GM21529 (cell line): ENCODE data around the gene ARMC3.

ENCODE experiments used
- ATAC-seq: cut with Tn5 transposase; IDR thresholded peaks from one replicate; pipeline ENCODE4 v1.9.1; 2021; ENCODE audit not compliant: unreplicated experiment

Gene ARMC3

GRCh38 chr10:22988581-22989360, 60.9 kb downstream of the ARMC3 start:
- peak; percentile 63 for ATAC-seq

DNA sequence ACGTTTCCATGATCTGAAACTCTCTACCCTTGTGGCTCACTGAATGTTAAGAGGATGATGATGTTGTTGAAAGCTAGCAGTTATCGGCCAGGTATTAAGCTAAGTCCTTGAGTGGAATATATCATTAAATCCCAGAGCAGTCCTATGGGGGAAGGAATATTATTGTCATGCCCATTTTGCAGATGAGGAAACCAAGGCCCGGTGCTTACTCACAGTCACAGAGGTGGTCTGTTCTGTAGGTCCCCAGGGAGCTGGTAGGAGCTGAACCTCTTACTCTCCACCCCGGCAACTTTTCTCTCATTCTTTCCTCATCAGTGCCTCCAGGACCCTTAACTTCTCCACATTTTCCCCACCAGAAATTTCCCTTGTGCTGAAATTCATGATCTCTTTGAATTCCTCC, 62.6 kb downstream of the ARMC3 start:
- no peak for ATAC-seq

DNA sequence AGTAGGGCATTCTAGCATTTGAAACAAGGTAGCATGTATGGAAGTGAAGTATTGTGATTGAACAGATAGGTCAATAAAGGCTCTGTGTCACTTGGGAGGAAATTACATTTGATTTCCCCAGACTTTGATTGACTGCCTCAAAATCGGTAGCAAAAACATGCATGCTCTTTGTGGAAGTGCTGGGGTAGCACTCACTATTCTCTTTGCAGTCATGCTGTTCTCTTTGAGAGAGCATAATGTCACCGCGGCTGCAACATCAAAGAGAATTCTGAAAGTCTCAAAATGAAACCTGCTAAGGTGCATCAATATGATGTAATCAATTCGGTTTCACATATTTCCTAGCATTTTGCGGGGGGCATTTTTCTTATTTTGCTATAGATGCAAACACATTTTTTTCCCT, 64.2 kb downstream of the ARMC3 start:
- ATAC-seq, result peak; percentile 50

- ATAC-seq, result no peak
Observed at GRCh38 chr10:22992621-22993020, 64.8 kb downstream of the ARMC3 start.

DNA sequence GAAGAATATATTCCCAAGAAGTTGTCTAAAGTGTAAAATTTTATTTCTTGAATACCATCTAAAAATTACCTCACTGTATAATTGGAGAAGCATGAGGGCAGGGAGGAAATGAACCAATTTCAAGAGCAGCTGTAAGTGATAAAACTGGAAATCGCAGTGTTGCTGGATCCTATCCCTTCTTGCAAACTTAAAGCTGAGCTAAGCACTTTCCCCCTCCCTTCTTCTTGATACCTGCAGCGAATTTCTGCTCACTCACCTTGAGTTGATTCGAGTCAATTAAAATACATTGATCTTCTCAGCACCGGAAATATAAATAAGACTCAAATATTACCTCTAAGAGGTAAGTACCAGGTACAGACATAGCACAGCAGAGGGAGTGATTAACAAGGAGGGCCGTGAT, 65.5 kb downstream of the ARMC3 start:
- no peak for ATAC-seq

DNA sequence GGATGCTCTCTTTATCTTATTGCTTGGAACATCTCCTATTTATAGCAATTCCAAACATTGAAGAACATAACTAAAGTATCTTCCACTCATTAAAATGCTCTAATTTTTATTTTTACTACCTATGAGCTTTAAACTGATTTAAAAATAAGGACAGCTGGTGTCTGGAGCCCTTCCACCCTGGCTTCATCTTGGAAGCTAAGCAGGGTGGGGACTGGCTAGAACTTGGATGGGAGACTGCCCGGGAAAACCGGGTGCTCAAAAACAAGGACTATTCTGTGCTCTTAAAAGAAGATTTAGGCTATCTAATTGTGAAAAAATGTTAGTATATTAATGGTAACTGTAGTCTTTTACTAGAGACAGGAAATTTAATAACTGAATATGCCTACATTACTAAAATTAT, 69.2 kb downstream of the ARMC3 start:
- no peak for ATAC-seq

- ATAC-seq, result no peak
Observed at GRCh38 chr10:22998091-22998490, 70.2 kb downstream of the ARMC3 start.

GRCh38 chr10:22999942-23000341, 72.1 kb downstream of the ARMC3 start:
- ATAC-seq, result no peak

- ATAC-seq, result no peak
Observed at GRCh38 chr10:23001901-23002516, 74.2 kb downstream of the ARMC3 start.

DNA sequence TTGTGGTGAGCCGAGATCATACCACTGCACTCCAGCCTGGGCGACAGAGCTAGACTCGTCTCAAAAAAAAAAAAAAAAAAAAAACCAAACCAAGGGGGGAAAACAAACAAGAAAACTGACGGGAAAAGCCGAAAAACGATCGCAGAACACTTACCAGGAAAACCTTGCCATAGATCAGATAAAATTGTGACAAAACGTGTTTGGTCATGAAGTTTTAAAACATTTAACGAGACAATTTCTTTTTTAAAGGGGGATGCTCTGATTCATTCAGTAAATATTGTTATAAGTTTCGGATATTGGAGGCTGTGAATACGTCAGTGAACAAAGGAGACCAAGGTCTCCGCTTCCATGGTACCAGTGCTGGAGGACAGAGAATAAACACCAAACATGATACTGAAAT, 77.3 kb downstream of the ARMC3 start:
- no peak for ATAC-seq

DNA sequence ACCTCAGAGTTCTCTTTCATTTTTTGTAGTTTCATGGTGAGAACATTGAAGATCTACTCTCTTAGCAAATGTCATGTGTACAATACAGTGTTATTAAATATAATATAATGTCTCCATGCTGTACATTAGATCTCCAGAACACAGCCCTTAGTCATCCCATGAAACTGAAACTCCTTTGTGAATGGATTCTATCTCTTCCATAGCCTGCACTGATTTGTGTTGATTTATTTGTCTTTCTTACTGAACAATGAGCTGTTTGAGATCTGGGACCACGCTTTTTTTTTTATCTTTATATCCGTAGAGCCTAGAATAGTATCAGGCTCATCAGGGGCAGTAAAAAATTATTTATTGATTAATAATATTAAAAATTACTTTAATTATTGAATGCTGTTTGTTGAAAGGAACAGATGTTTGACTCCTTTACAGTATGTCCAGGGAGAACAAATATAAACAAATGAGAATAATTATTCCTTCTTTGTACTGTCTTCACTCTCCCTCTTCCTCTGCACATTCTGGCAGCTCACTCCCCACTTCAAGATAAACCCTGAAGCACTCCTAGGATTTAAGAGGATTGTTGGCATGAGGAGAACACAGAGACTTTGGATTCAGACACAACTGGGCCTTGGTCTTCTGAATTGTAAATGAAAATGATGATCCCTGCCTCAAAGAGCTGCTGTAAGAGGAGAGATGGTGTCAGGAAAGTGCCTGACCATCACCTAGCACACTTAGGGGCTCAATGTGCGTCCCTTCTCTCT, 85.9 kb downstream of the ARMC3 start:
- no peak for ATAC-seq

- ATAC-seq, result peak; percentile 98
Observed at GRCh38 chr10:23015021-23015707, 87.3 kb downstream of the ARMC3 start.

DNA sequence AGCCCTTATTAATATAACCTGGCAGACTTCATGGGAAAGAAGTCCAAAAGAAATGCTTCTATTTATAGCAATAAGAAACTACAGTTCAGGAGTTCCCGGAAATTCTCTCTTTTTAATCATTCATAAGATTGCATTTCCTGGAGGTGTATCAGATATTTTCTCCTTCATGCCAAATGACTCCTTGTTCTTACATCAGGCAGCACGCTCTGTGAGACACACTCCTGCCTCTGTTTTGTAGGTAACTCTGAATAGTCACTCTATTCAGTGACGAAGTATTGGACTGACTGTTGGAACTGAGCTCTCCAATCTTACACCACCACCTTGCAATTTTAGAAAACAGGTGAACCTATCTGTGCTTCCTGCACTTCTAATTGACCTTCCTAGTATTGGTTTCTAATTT, 88.8 kb downstream of the ARMC3 start:
- no peak for ATAC-seq

DNA sequence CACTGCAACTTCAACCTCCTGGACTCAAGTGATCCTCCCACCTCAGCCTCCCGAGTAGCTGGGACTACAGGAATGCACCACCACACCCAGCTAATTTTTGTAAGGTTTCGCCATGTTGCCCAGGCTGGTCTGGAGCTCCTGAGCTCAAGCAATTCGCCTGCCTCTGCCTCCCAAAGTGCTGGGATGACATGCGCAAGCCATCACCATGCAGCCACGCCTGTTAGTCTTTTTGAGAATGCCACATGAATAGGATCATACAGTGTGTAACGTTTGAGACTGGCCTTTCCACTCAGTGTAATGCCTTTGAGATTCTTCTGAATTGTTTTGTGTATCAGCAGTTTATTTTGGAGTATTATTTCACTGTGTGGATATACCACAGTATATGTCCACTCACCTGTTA, 91.8 kb downstream of the ARMC3 start:
- no peak for ATAC-seq

- ATAC-seq, result no peak
Observed at GRCh38 chr10:23021430-23021829, 93.6 kb downstream of the ARMC3 start.

DNA sequence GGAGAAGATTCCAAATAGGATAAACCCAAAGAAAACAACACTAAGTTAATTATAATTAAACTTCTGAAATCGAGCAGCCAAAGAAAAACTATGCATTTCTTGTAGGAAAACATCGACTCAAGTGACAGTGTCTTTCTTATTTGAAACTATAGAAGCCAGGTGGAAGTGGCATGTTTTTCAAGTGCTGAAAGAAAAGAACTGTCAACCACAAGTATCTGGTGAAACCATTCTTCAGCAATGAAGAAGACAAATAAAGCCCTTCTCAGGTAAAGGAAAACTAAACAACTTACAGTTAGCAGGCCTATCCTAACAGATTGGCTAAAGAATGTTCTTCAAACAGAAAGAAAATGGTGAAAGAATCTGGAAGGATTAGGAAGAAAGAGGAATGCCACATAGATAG, 96.1 kb downstream of the ARMC3 start:
- ATAC-seq, result no peak

DNA sequence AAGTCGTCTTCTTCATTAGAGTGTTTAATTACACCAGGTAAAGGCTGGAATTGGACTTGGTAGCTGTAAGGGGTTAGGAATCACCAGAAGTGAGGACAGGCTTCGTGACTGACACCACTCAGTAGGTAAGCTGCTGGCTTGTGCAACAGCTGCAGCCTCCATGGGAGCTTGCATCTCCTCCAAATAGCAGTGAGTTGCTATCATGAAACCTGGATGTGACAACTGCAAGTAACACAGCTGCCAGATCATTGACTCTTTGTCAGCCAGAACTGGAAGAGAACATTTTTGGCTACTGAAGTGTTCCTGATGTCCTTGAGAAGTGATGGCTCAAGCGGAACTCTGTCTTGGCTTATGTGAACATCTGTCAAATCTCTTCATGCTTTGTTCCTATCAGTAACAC, 103.5 kb downstream of the ARMC3 start:
- ATAC-seq, result no peak

DNA sequence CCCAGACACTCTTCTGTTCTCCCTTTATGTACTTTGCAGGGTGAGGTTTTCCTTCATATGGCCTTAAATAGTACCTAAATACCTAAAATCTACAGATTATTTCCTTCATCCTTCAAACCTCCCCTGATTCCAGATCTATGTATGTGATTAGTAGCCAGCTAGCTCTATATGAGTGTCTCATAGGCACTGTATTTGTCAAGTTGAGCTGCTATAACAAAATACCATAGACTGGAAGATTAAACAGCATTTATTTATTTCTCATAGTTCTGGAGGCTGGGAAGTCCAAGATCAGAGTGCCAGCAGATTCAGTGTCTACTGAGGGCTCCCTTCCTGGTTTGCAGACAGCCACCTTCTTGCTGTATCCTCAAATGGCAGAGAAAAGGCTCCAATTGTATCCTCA, 106.9 kb downstream of the ARMC3 start:
- no peak for ATAC-seq

- no peak for ATAC-seq
Observed at GRCh38 chr10:23035569-23035968, 107.7 kb downstream of the ARMC3 start.

DNA sequence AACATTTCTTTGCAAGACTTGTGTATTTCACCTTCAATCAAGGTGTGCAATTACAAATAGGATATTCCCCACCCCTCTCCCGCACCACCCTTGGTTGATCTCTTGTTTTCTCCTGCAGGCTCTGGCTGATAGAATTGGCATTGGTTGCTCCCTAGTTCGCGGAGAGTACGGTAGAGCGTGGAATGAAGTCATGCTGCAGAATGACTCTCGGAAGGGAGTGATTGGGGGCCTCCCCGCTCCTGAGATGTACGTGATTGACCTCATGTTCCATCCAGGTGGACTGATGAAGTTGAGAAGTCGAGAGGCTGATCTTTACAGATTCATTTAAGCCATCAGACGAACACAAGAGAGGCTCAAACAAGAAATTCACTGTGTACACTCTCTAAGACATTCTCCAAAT, 109.3 kb downstream of the ARMC3 start:
- ATAC-seq, result no peak

DNA sequence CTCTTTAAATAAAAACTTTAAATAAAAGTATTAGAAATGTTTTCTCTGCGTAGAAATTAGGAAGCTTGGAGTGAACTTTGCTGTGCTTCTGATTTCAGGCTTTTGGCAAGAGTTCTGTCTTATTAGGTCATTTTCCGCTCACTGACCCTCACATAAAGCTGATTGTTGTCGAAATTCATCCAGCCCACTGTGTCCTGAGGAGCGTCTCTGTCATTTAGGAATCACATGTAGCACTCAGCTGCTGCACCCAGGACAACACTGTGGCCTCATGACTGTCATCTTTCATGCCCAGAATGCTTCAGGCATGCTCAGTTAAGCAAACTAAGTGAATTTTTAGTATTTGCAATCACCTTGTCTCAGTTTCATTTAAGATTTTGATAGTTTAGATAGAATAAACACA, 109.7 kb downstream of the ARMC3 start:
- ATAC-seq, result no peak

- ATAC-seq, result no peak
Observed at GRCh38 chr10:23038172-23038571, 110.3 kb downstream of the ARMC3 start.
